Endothelial cell of umbilical vein (primary cell): ENCODE measurements around the gene NECTIN4.

Experiments used
- CTCF ChIP-seq, 2 donors: IDR thresholded peaks; 1 replicate in 1 of 2; 2 replicates in 1 of 2; pipeline ENCODE4 v1.5.1; 2011; ENCODE audit warnings: low read length in 2 of 2, mild to moderate bottlenecking in 2 of 2, moderate library complexity in 2 of 2, control low read depth in 1 of 2, inconsistent platforms in 1 of 2, low read depth in 1 of 2; ENCODE audit not compliant: insufficient read depth in 1 of 2; ENCODE audit errors: extremely low read depth in 1 of 2
- EZH2 ChIP-seq: IDR thresholded peaks from 2 replicates; pipeline ENCODE4 v1.6.1; 2012; ENCODE audit warnings: borderline replicate concordance, low read depth, mild to moderate bottlenecking, moderate library complexity, low read length, inconsistent platforms; ENCODE audit not compliant: severe bottlenecking
- GATA2 ChIP-seq: IDR thresholded peaks from 2 replicates; pipeline ENCODE4 v1.7.0; 2011; ENCODE audit warnings: low read depth, mild to moderate bottlenecking, moderate library complexity, mixed read lengths, low read length; ENCODE audit not compliant: insufficient read length, insufficient read depth
- MAX ChIP-seq: IDR thresholded peaks from 2 replicates; pipeline ENCODE4 v1.6.1; 2011; ENCODE audit not compliant: insufficient read depth, insufficient read length
- POLR2A ChIP-seq: IDR thresholded peaks from 2 replicates; pipeline ENCODE4 v1.6.1; 2012; ENCODE audit warnings: low read depth, mild to moderate bottlenecking, control low read depth, low read length

DNA sequence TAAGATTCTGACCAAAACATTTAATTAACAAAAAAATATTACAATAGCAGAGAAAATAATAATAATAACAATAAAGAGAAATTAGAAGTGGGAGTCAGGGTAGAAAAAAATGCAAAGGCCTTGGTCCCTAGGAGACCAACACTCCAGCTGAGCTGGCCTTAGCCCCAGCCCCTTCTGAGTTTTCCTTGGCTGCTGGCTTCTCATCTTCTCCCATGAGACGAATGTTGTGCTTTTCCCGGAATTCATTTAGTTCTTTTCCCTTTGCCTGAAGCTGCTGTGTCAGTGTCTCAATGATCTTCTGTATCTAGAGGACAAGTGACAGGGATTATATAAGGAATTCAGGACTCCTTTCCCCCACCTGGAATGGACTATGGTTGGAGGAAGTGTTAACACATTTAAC lies 11.2 kb upstream of the NECTIN4 start:
- no peak for TF ChIP-seq CTCF (IDR thresholded peaks at IDR 0.05; ENCODE audit: extremely low read depth in 1 of 2, insufficient read depth in 1 of 2, low read depth in 1 of 2, low read length in 2 of 2)
- TF ChIP-seq EZH2, result no peak
- TF ChIP-seq POLR2A, result no peak
- TF ChIP-seq MAX, result no peak
- TF ChIP-seq GATA2, result no peak
